Subcutaneous adipose tissue (tissue), 4 donors: ENCODE measurements around the gene OBP2B. TPM values are rescaled to one million over a fixed set of nuclear protein-coding genes. Genes with fewer than 3 reads are reported as not detected.

ENCODE experiments used
- CTCF ChIP-seq: fragments of 450-650 bp; IDR thresholded peaks from one replicate; pipeline ENCODE4 v1.5.1; 2016; ENCODE audit warnings: low read depth, mild to moderate bottlenecking, control low read depth, antibody characterized with exemption, moderate library complexity
- total RNA-seq, 4 donors: library from RNA; depleted of rRNA; stranded (reverse); fragments of >200 nt; gene quantifications; one replicate each; pipeline ENCODE4 v1.1.0, GENCODE V29; 2016

The OBP2B gene
- total RNA-seq, 4 donors from 2014 or later, result not detected

DNA sequence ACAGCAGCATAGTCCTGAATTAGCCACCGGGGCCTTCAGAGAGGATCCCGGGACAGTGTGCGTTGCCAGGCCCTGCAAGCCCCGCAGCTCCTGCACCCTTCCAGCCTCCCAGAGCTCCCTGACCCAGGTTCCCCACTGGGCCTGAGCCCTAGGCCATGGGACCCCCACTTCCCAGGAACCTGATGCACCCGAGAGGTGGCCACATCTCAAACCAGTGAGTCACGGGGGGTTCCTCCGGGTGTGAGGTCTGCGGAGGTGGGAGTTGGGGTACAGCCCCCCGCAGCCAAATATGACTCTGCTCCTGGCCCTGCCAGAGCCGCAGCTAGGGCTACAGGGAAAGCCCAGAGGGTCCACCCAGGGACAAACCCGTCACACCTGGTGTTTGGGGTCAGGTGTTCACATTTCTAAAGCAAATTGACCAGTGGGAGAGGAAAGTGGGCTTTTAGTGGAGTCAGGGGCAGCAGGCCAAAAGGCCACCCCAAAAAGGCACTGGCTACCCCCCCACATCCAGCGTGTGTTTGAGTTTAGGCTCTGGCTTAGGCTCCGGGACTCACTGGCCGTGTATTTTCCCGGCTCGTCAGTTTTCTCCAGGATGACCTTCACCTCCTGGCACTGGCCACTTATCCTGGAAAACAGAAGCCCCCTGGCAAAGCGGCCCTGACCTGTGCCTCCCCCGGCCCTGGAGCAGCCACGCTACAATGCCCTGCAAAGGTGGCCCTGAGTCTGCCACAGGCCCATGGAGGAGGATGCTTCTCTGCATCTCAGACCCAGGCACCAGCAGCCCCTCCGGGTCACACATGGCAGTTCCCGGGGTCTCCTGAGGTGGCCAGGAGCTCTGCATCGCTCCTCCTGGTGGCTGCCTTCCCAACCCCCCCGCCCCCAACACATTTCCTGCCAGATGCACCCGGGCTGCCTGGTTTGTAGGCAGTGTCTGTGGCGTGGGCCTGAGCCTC, 17.4 kb upstream of the OBP2B start:
- no peak for TF ChIP-seq CTCF

DNA sequence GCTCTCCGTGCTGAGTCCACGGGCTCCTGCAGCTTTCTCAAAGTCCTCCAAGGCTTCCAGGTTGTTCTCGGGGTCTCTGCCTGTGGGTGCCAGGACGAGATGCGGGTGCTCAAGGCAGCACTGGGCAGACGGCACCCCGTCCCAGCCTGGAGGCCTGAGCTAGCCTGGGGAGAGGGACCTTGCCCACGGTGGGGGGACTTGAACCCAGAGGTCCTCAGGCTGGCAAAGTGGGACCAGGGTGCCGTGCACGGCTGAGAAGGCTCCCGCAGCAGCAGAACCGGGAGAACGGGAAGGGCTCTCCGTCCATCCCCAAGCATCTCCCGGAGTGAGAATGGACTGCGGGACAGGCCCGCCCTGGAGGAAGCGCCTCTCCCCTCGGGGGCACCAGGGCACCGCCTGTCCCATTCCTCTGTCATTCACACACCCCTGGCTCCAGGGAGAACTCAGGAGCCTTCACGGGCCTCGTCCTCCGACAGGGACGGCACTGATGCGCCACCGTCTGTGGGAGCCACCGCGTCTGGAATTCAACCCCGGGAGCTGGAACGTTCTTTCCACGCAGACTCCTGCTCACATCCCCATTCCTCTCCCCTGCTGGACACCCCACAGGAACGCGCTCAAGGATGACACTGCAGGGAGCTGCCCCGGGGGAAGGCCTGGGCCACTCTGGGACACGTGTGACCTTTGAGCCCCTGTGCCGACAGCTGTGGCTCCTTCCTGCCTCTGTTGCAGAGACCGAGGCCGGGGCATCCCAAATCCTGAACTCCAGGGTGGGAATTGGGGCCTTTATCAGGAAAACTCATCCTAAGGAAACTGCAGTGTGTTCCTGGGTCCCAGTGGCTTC, 16.3 kb upstream of the OBP2B start:
- TF ChIP-seq CTCF, result no peak

DNA sequence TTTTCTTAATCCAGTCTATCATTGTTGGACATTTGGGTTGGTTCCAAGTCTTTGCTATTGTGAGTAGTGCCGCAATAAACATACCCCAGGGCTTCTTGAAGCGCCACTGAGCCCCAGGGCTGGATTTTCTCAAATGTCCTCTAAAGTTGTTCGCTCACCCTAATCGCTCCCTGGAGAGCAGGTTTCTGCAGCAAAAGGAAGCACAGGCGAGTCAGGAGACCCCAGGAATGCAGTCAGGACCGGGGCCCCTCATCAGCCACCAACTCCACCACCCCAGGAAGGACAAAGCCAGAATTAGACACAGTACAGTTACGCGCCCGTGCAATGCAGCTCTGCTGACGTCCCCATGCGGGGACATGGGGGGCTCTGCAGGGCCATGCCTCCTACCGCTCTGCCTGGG, 15.7 kb upstream of the OBP2B start:
- TF ChIP-seq CTCF, result no peak

DNA sequence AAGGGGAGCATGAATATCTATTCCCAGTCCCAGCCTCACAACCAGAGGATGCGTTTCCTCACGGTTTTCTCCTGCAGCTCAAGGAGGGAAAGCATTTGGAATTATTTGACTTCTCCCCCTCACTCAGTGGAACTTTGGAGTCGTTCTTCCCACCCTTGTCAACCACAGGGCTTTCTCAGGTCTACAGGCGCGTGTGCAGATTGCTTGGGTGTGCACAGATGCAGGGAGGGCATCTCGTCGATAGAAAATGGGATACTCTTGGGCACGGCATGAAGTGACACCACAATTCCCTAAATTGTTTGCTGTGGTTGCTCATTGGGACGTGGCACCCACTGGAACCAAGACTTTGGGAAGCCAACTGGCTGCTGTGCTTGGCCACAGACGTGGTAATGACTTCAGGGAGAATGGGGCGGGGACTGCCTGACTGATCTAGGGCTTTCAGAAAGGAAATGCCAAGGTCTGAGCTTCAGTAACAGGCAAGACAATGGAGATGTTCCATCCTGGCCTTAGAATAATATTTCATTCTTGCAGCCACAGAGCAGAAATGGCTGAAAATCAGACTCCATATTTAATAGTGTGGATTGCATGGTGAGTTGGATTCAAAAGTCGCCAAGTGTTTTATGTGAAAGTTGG, 12.2 kb upstream of the OBP2B start:
- no peak for TF ChIP-seq CTCF

DNA sequence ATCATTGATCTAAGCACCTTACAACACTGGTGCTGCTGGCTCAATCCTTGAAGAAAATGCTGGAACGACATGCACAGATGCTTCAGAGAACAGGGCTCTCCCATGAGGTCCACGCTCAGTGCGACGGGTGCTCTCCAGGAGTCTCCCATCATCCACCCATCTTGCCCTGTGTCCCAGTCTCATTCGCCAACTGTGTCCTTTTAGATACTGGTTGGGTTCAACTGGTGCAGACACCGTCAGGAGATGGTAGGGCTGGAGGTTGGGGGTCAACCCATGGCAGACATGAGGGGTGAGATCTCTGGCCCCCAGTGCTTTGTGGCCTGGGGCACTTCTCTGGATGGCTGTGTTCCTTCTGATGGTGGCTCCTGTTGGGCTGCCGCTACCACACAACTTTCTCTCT, 1.6 kb upstream of the OBP2B start:
- TF ChIP-seq CTCF, result no peak

DNA sequence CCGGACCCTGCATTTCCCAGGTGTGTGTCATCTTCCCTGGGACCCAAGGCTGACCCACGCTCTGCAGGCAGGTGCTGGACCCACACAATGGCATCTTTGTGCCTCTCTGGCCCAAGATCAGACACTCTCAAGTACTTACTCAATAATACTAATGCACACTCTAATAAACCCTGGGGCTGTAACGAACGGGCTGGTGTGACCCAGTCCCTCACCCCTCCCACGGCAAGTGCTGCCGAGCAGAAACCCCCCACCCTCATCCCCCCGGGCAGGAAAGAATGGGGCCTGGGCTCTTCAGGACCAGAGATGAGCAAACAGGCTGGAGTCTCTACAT, 1.1 kb upstream of the OBP2B start:
- TF ChIP-seq CTCF, result no peak
